ENCODE results near the gene HIPK2. TPM values are rescaled to one million over a fixed set of nuclear protein-coding genes. Genes with fewer than 3 reads are reported as not detected.

HIPK2 gene
- polyA plus RNA-seq, 2 of the 4 experiments (the other 2 are of a cell fraction) = 11.3 to 12.1 TPM

DNA sequence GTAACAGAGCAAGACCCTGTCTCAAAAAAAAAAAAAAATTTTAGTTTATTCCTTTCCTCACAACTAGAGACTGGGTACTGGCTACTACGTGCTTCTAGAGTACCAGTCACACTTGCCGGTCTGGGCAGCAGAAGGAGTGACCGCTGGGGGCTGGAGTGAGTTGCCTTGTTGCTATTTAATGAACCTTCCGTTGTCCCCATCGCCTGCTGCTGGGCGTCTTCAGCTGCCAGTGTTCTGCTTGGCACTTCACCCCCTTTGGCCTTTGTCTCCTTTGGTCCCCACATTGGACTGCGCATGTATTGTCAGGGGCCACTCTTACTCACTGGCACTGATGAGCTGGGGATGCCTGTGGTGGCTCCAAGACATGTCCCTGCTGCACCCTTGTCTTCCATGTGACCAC is 143.7 kb downstream of the HIPK2 start:
- FAIRE-seq = no peak
- 91% methylated on average over 7 of the region's 7 CpGs for WGBS (ENCODE audit: missing lambda C conversion rate)
- Histone ChIP-seq H3K4me1 (no peaks in the 10 kb centered on the region), H3K4me2 (no peak overlapping the region), H3K27ac (no peak overlapping the region), H3K9me3 (no peaks in the 10 kb centered on the region), H3K4me3 (no peak overlapping the region)
- no peak for TF ChIP-seq TP53 (CRISPR knock-in tag; IDR thresholded peaks at IDR 0.05)
- TF ChIP-seq ZSCAN20 (CRISPR knock-in tag; IDR thresholded peaks at IDR 0.05) = no peak
- no peak for TF ChIP-seq SREBF2 (IDR thresholded peaks at IDR 0.05)
- TF ChIP-seq CHD2 (IDR thresholded peaks at IDR 0.05; ENCODE audit: low read length, partially characterized antibody) = no peak
- TF ChIP-seq FOSB (CRISPR knock-in tag; IDR thresholded peaks at IDR 0.05) = no peak
- no peak for TF ChIP-seq FOXS1 (CRISPR knock-in tag; IDR thresholded peaks at IDR 0.05)
- no peak for TF ChIP-seq NPAS2 (CRISPR knock-in tag; IDR thresholded peaks at IDR 0.05; ENCODE audit: borderline replicate concordance)
- TF ChIP-seq HEYL (CRISPR knock-in tag; IDR thresholded peaks at IDR 0.05) = no peak
- no peak for TF ChIP-seq ATOH8 (CRISPR knock-in tag; IDR thresholded peaks at IDR 0.05; ENCODE audit: low read depth)
- no peak for TF ChIP-seq JUN (IDR thresholded peaks at IDR 0.05)
- TF ChIP-seq, protein P1, sequence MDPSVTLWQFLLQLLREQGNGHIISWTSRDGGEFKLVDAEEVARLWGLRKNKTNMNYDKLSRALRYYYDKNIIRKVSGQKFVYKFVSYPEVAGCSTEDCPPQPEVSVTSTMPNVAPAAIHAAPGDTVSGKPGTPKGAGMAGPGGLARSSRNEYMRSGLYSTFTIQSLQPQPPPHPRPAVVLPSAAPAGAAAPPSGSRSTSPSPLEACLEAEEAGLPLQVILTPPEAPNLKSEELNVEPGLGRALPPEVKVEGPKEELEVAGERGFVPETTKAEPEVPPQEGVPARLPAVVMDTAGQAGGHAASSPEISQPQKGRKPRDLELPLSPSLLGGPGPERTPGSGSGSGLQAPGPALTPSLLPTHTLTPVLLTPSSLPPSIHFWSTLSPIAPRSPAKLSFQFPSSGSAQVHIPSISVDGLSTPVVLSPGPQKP (IDR thresholded peaks at IDR 0.05; ENCODE audit: low read depth, low read length) = no peak
- TF ChIP-seq REST (IDR thresholded peaks at IDR 0.05) = no peak
- TF ChIP-seq NR3C1 (IDR thresholded peaks at IDR 0.05) = no peak
- no peak for TF ChIP-seq ESRRA (IDR thresholded peaks at IDR 0.05; ENCODE audit: borderline replicate concordance, low read length)
- TF ChIP-seq POLR2A (IDR thresholded peaks at IDR 0.05; ENCODE audit: low read length) = no peak
- TF ChIP-seq BHLHE40 (IDR thresholded peaks at IDR 0.05; ENCODE audit: low read depth, low read length) = no peak
- TF ChIP-seq CBX8 (IDR thresholded peaks at IDR 0.05) = no peak
- TF ChIP-seq ZNF302 (CRISPR knock-in tag; IDR thresholded peaks at IDR 0.05) = no peak
- TF ChIP-seq, protein P2, sequence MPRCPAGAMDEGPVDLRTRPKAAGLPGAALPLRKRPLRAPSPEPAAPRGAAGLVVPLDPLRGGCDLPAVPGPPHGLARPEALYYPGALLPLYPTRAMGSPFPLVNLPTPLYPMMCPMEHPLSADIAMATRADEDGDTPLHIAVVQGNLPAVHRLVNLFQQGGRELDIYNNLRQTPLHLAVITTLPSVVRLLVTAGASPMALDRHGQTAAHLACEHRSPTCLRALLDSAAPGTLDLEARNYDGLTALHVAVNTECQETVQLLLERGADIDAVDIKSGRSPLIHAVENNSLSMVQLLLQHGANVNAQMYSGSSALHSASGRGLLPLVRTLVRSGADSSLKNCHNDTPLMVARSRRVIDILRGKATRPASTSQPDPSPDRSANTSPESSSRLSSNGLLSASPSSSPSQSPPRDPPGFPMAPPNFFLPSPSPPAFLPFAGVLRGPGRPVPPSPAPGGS (IDR thresholded peaks at IDR 0.05) = no peak
- no peak for DNase-seq (ENCODE audit: low read depth in 1 of 2, low spot score in 1 of 2)
- POLR2A ChIA-PET = no interaction called here
- no peak for ATAC-seq
- CTCF ChIA-PET = interaction anchor here (0.6 to 11.1 kb wide), 4 partner anchors 8 to 369 kb away, joined by 5 to 63 read pairs (median 30); no protein-coding TSS in a partner anchor

GRCh38 chr7:139631520-139632031 is 146.2 kb downstream of the HIPK2 start:
- TF ChIP-seq CHD4 (IDR thresholded peaks at IDR 0.05; ENCODE audit: borderline replicate concordance) (no peak), CBX8 (IDR thresholded peaks at IDR 0.05) (no peak), SREBF2 (IDR thresholded peaks at IDR 0.05) (no peak), TP53 (CRISPR knock-in tag; IDR thresholded peaks at IDR 0.05) (no peak), TFCP2L1 (CRISPR knock-in tag; IDR thresholded peaks at IDR 0.05) (no peak), GATA3 (IDR thresholded peaks at IDR 0.05; ENCODE audit: borderline replicate concordance) (no peak)
- TF ChIP-seq, protein P3, sequence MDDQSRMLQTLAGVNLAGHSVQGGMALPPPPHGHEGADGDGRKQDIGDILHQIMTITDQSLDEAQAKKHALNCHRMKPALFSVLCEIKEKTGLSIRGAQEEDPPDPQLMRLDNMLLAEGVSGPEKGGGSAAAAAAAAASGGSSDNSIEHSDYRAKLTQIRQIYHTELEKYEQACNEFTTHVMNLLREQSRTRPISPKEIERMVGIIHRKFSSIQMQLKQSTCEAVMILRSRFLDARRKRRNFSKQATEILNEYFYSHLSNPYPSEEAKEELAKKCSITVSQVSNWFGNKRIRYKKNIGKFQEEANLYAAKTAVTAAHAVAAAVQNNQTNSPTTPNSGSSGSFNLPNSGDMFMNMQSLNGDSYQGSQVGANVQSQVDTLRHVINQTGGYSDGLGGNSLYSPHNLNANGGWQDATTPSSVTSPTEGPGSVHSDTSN (IDR thresholded peaks at IDR 0.05) = no peak
- TF ChIP-seq, protein P4, sequence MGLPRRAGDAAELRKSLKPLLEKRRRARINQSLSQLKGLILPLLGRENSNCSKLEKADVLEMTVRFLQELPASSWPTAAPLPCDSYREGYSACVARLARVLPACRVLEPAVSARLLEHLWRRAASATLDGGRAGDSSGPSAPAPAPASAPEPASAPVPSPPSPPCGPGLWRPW (IDR thresholded peaks at IDR 0.05) = no peak
- H3K4me3 ChIP-seq = no peak overlapping the region
- no peaks in the 10 kb centered on the region for H3K9me3 ChIP-seq
- 84% methylated on average over 5 of the region's 5 CpGs for WGBS (ENCODE audit: missing lambda C conversion rate)
- H3K4me2 ChIP-seq = no peak overlapping the region
- H3K4me1 ChIP-seq = no peaks in the 10 kb centered on the region
- FAIRE-seq = no peak
- ChIA-PET POLR2A (no interaction called here), CTCF (interaction anchor here (1.2 to 11.1 kb wide), 6 partner anchors 9 to 374 kb away, joined by 4 to 63 read pairs (median 7); no protein-coding TSS in a partner anchor)
- ATAC-seq = no peak
- no peak for DNase-seq (ENCODE audit: low read depth in 1 of 2, low spot score in 1 of 2)
- H3K27ac ChIP-seq = no peak overlapping the region

Measured in A549 (cell line).